ENCODE results near the gene TPK1.

DNA sequence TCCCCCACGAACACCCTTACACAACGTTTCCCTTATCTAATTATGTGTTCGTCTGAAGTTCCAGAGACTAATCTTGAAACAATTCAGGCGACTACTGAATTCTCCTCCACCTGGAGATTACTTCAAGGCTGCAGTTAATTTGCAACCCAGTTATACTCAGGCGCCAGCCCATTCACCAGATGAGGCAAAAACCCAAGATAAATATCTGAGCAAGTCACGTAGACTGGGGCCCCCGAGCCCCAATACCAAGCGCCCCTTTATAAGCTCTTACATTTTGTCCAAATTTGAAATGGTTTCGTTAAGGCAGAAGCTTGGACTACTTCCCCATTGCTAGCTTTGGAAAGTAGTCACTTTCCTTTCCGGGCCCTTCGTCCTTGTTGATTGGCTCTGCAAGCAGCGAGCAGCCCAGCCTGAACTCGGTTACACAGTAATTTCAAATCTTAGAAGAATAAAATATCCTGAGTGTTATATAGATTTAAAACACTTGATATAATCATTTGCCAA is 1.2 kb downstream of the TPK1 start:
- TF ChIP-seq, protein P1, sequence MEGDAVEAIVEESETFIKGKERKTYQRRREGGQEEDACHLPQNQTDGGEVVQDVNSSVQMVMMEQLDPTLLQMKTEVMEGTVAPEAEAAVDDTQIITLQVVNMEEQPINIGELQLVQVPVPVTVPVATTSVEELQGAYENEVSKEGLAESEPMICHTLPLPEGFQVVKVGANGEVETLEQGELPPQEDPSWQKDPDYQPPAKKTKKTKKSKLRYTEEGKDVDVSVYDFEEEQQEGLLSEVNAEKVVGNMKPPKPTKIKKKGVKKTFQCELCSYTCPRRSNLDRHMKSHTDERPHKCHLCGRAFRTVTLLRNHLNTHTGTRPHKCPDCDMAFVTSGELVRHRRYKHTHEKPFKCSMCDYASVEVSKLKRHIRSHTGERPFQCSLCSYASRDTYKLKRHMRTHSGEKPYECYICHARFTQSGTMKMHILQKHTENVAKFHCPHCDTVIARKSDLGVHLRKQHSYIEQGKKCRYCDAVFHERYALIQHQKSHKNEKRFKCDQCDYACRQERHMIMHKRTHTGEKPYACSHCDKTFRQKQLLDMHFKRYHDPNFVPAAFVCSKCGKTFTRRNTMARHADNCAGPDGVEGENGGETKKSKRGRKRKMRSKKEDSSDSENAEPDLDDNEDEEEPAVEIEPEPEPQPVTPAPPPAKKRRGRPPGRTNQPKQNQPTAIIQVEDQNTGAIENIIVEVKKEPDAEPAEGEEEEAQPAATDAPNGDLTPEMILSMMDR (conservative IDR thresholded peaks at IDR 0.05 in 1 of 2, IDR thresholded peaks at IDR 0.05 in 1 of 2; ENCODE audit: low read depth in 1 of 2, low read length in 2 of 2), result no peak
- TF ChIP-seq EZH2 (IDR thresholded peaks at IDR 0.05; ENCODE audit: low read length, missing control alignments), result no peak
